ENCODE results near the gene ZNF497.
"Not testable (repeated sequence)": the region's sequence is repeated elsewhere in the genome, so short reads cannot be mapped to it uniquely, and the experiment has no call there.

ZNF497 gene

GRCh38 chr19:58362272-58362994 is at the start of gene ZNF497:
Gene ZNF497, minus strand, starts transcription at chr19:58362751. Its CDS starts 5,116 bp downstream, at chr19:58357635.
- in situ Hi-C loops (cut with HindIII; ENCODE audit: low sequenced_read_pairs): no loop called here
- no peak for TF ChIP-seq CTCF (IDR thresholded peaks at IDR 0.05; ENCODE audit: low read depth, low read length, missing control alignments)
- peak; percentile 86 for DNase-seq (ENCODE audit: low read depth)
- peak within 1 kb of the TSS; percentile 73 for H3K4me3 ChIP-seq (ENCODE audit: low read depth, low read length)

GRCh38 chr19:58409010-58409790 is 46.6 kb upstream of the ZNF497 start:
- in situ Hi-C loops (cut with HindIII; ENCODE audit: low sequenced_read_pairs): no loop called here
- DNase-seq (ENCODE audit: low read depth): no peak
- peak overlapping the region; percentile 93 for H3K4me3 ChIP-seq (ENCODE audit: low read depth, low read length)
- no peak for TF ChIP-seq CTCF (IDR thresholded peaks at IDR 0.05; ENCODE audit: low read depth, low read length, missing control alignments)

GRCh38 chr19:58408152-58409009 is 45.8 kb upstream of the ZNF497 start, which contains the start of gene ZNF584:
Gene ZNF584, plus strand, starts transcription at chr19:58408649. Its CDS starts 499 bp downstream, at chr19:58409148.
- in situ Hi-C loops (cut with HindIII; ENCODE audit: low sequenced_read_pairs): no loop called here
- H3K4me3 ChIP-seq (ENCODE audit: low read depth, low read length): peak within 1 kb of the TSS; percentile 93
- peak; percentile 84 for DNase-seq (ENCODE audit: low read depth)
- TF ChIP-seq CTCF (IDR thresholded peaks at IDR 0.05; ENCODE audit: low read depth, low read length, missing control alignments): no peak

GRCh38 chr19:58407658-58408151 is 45.2 kb upstream of the ZNF497 start:
- peak overlapping the region; percentile 93 for H3K4me3 ChIP-seq (ENCODE audit: low read depth, low read length)
- DNase-seq (ENCODE audit: low read depth): no peak
- in situ Hi-C loops (cut with HindIII; ENCODE audit: low sequenced_read_pairs): no loop called here
- TF ChIP-seq CTCF (IDR thresholded peaks at IDR 0.05; ENCODE audit: low read depth, low read length, missing control alignments): no peak

GRCh38 chr19:58406818-58407657 is 44.5 kb upstream of the ZNF497 start:
- H3K4me3 ChIP-seq (ENCODE audit: low read depth, low read length): peak overlapping the region; percentile 93
- in situ Hi-C loops (cut with HindIII; ENCODE audit: low sequenced_read_pairs): no loop called here
- no peak for DNase-seq (ENCODE audit: low read depth)
- peak; percentile 45 for TF ChIP-seq CTCF (IDR thresholded peaks at IDR 0.05; ENCODE audit: low read depth, low read length, missing control alignments)

- H3K4me3 ChIP-seq (ENCODE audit: low read depth, low read length); DNase-seq (ENCODE audit: low read depth); in situ Hi-C loops (cut with HindIII; ENCODE audit: low sequenced_read_pairs): not testable (repeated sequence)
Observed at GRCh38 chr19:58403920-58404478, 41.4 kb upstream of the ZNF497 start.
